GM23248 (cell line): Measurements from ENCODE around the gene FSTL4. TPM values are rescaled to one million over a fixed set of nuclear protein-coding genes. Genes with fewer than 3 reads are reported as not detected.

Source experiments
- DNase-seq: peaks from one replicate; pipeline ENCODE4 v3.0.0-alpha.2; 2015
- H2AFZ ChIP-seq: fragments of 200-600 bp; sonication (generic); 2 replicates; pipeline ENCODE4 v1.6.1; 2016; ENCODE audit warnings: antibody characterized with exemption
- H3F3A ChIP-seq: fragments of 200-600 bp; sonication (generic); 2 replicates; pipeline ENCODE4 v1.6.1; 2016; ENCODE audit warnings: mild to moderate bottlenecking, antibody characterized with exemption, mixed run types; ENCODE audit not compliant: insufficient read depth
- H3K27ac ChIP-seq: fragments of 200-600 bp; sonication (generic); 2 replicates; pipeline ENCODE4 v1.5.1; 2016; ENCODE audit warnings: mild to moderate bottlenecking
- H3K27me3 ChIP-seq: fragments of 200-600 bp; sonication (generic); replicated peaks from 2 replicates; pipeline ENCODE4 v1.6.1; 2016; ENCODE audit warnings: mild to moderate bottlenecking; ENCODE audit not compliant: insufficient read depth
- H3K36me3 ChIP-seq: fragments of 200-600 bp; sonication (generic); 2 replicates; pipeline ENCODE4 v1.6.1; 2016; ENCODE audit warnings: low read depth, mild to moderate bottlenecking
- H3K4me1 ChIP-seq: fragments of 200-600 bp; sonication (generic); 2 replicates; pipeline ENCODE4 v1.6.1; 2016; ENCODE audit warnings: mild to moderate bottlenecking; ENCODE audit not compliant: insufficient read depth
- H3K4me2 ChIP-seq: fragments of 200-600 bp; sonication (generic); one replicate; pipeline ENCODE4 v1.6.1; 2016; ENCODE audit warnings: mild to moderate bottlenecking; ENCODE audit not compliant: unreplicated experiment
- H3K4me3 ChIP-seq: fragments of 200-600 bp; sonication (generic); 2 replicates; pipeline ENCODE4 v1.5.1; 2016; ENCODE audit warnings: mild to moderate bottlenecking
- H3K79me2 ChIP-seq: fragments of 200-600 bp; sonication (generic); 2 replicates; pipeline ENCODE4 v1.6.1; 2016; ENCODE audit warnings: mild to moderate bottlenecking; ENCODE audit not compliant: insufficient read depth
- H3K9ac ChIP-seq: fragments of 200-600 bp; sonication (generic); 2 replicates; pipeline ENCODE4 v1.6.1; 2016; ENCODE audit warnings: mild to moderate bottlenecking
- H3K9me2 ChIP-seq: fragments of 200-600 bp; sonication (generic); 2 replicates; pipeline ENCODE4 v1.6.1; 2016; ENCODE audit warnings: mixed run types, mild to moderate bottlenecking, moderate library complexity; ENCODE audit not compliant: insufficient read depth
- H3K9me3 ChIP-seq: fragments of 200-600 bp; sonication (generic); one replicate; pipeline ENCODE4 v1.6.1; 2017; ENCODE audit warnings: low read depth
- H4K20me1 ChIP-seq: fragments of 200-600 bp; sonication (generic); 2 replicates; pipeline ENCODE4 v1.6.0; 2016; ENCODE audit not compliant: insufficient read depth
- EZH2 ChIP-seq: fragments of 200-600 bp; sonication (generic); IDR thresholded peaks from 2 replicates; pipeline ENCODE4 v1.6.1; 2018; ENCODE audit warnings: antibody characterized with exemption, mild to moderate bottlenecking; ENCODE audit not compliant: insufficient read depth, poor library complexity, severe bottlenecking
- EZH2phosphoT487 ChIP-seq: fragments of 200-600 bp; sonication (generic); IDR thresholded peaks from 2 replicates; pipeline ENCODE4 v1.6.1; 2018; ENCODE audit warnings: antibody characterized with exemption, moderate library complexity, mild to moderate bottlenecking, low read depth; ENCODE audit not compliant: insufficient read depth
- WGBS, 2 experiments: methylation state at CpG; one replicate each; pipeline ENCODE4 v1.1.6; 2015 to 2017; ENCODE audit warnings: low lambda C conversion rate in 2 of 2, low coverage in 1 of 2; ENCODE audit errors: missing lambda C conversion rate in 2 of 2; 5-methylcytosine and 5-hydroxymethylcytosine counted together
- in situ Hi-C: fragments of 300-500 bp; cut with MboI; formaldehyde crosslinking; loops from 2 replicates; pipeline ENCODE4 v1.15.0; 2020
- polyA plus RNA-seq: library from polyadenylated mRNA; unstranded; fragments of >200 nt; fragmentation: Nextera tagmentation; extraction: Ambion mirVana; gene quantifications from 2 replicates; pipeline ENCODE4 v1.2.1, GENCODE V29; 2016
- total RNA-seq: library from RNA; depleted of rRNA; stranded (reverse); fragments of >200 nt; shearing (Covaris generic); gene quantifications from 2 replicates; pipeline ENCODE4 v1.2.3, GENCODE V29; 2014

The FSTL4 gene
- total and polyA plus RNA-seq, 2 experiments from 2014 or later = not detected

GRCh38 chr5:133373121-133373870 is 239.0 kb downstream of the FSTL4 start:
- peak; percentile 70 for DNase-seq
- no peak overlapping the region for H2AFZ ChIP-seq

GRCh38 chr5:133372293-133372937 is 239.9 kb downstream of the FSTL4 start:
- H3K9me3 ChIP-seq = no peaks in the 10 kb centered on the region
- no peak overlapping the region for H3K27ac ChIP-seq
- no peaks in the 10 kb centered on the region for H3K4me1 ChIP-seq
- no peaks in the 10 kb centered on the region for H3K9me2 ChIP-seq
- H3K36me3 ChIP-seq = no peaks in the 10 kb centered on the region
- TF ChIP-seq EZH2phosphoT487 (no peak), EZH2 (no peak)
- H3K9ac ChIP-seq = no peak overlapping the region
- H3K4me3 ChIP-seq = no peak overlapping the region
- H3K27me3 ChIP-seq = peaks cover 4% of the 10 kb centered on the region; the same call in 1 of the 2 replicates
- H3K4me2 ChIP-seq = no peak overlapping the region
- H3K79me2 ChIP-seq = no peaks in the 10 kb centered on the region
- WGBS, 2 experiments = 60 to 65% methylated on average over 7 of the region's 7 CpGs
- no peaks in the 10 kb centered on the region for H4K20me1 ChIP-seq
- DNase-seq = no peak
- no peak overlapping the region for H2AFZ ChIP-seq
- no peaks in the 10 kb centered on the region for H3F3A ChIP-seq
- in situ Hi-C loops = no loop called here

More at GRCh38 chr5:133373121-133373870, 239.0 kb downstream of the FSTL4 start:
- no peaks in the 10 kb centered on the region for H3F3A ChIP-seq
- in situ Hi-C loops = no loop called here
- 64 to 70% methylated on average over 5 of the region's 5 CpGs for WGBS, 2 experiments
- no peak overlapping the region for H3K4me3 ChIP-seq
- H3K27ac ChIP-seq = no peak overlapping the region
- H3K9ac ChIP-seq = no peak overlapping the region
- H3K79me2 ChIP-seq = no peaks in the 10 kb centered on the region
- peaks cover 3% of the 10 kb centered on the region for H3K9me3 ChIP-seq
- no peaks in the 10 kb centered on the region for H3K36me3 ChIP-seq
- no peaks in the 10 kb centered on the region for H3K4me1 ChIP-seq
- no peaks in the 10 kb centered on the region for H3K27me3 ChIP-seq
- no peaks in the 10 kb centered on the region for H4K20me1 ChIP-seq
- H3K4me2 ChIP-seq = no peak overlapping the region
- no peak for TF ChIP-seq EZH2phosphoT487
- no peak for TF ChIP-seq EZH2
- H3K9me2 ChIP-seq = no peaks in the 10 kb centered on the region

- Histone ChIP-seq H3K4me2 (no peak overlapping the region), H3K27me3 (peaks cover 6% of the 10 kb centered on the region; the same call in 1 of the 2 replicates), H3K36me3 (no peaks in the 10 kb centered on the region), H3K4me1 (no peaks in the 10 kb centered on the region), H2AFZ (no peak overlapping the region), H3K4me3 (no peak overlapping the region), H3F3A (no peaks in the 10 kb centered on the region), H3K9me3 (no peaks in the 10 kb centered on the region), H4K20me1 (no peaks in the 10 kb centered on the region), H3K79me2 (no peaks in the 10 kb centered on the region), H3K27ac (no peak overlapping the region), H3K9me2 (no peaks in the 10 kb centered on the region), H3K9ac (no peak overlapping the region)
- TF ChIP-seq EZH2phosphoT487 (no peak), EZH2 (no peak)
- DNase-seq = no peak
- WGBS, 2 experiments = 72 to 83% methylated on average over 15 of the region's 15 CpGs
- in situ Hi-C loops = no loop called here
These were observed 240.8 kb downstream of the FSTL4 start for GRCh38 chr5:133371371-133372155.

GRCh38 chr5:133370904-133371303 is 241.4 kb downstream of the FSTL4 start:
- 85 to 86% methylated on average over 7 of the region's 7 CpGs for WGBS, 2 experiments
- Histone ChIP-seq H3K79me2 (no peaks in the 10 kb centered on the region), H3K9ac (no peak overlapping the region), H3K27me3 (peaks cover 6% of the 10 kb centered on the region; the same call in 1 of the 2 replicates), H3K27ac (no peak overlapping the region), H3K9me2 (no peaks in the 10 kb centered on the region), H3K4me1 (no peaks in the 10 kb centered on the region), H3K4me3 (no peak overlapping the region), H3K36me3 (no peaks in the 10 kb centered on the region), H3K4me2 (no peak overlapping the region), H3F3A (no peaks in the 10 kb centered on the region), H4K20me1 (no peaks in the 10 kb centered on the region), H3K9me3 (no peaks in the 10 kb centered on the region), H2AFZ (no peak overlapping the region)
- in situ Hi-C loops = no loop called here
- peak; percentile 10 for DNase-seq
- TF ChIP-seq EZH2phosphoT487 (no peak), EZH2 (no peak)
